DND-41 (cell line): Measurements from ENCODE around the gene METAP2.

ENCODE experiments used
- ATAC-seq: fragments of 200-7000 bp; cut with Tn5 transposase; 3 replicates; pipeline ENCODE4 v1.9.1; 2021; ENCODE audit warnings: low read depth; ENCODE audit not compliant: insufficient read depth
- DNase-seq: peaks from one replicate; pipeline ENCODE4 v3.0.0-alpha.2; 2020
- H2AFZ ChIP-seq: 2 replicates; pipeline ENCODE4 v1.6.0; 2012; ENCODE audit warnings: low read depth, low read length
- H3K27ac ChIP-seq: 2 replicates; pipeline ENCODE4 v1.5.1; 2012; ENCODE audit warnings: low read length, inconsistent platforms
- H3K27me3 ChIP-seq: fragments of 200-600 bp; sonication (generic); 2 replicates; pipeline ENCODE4 v1.6.0; 2012; ENCODE audit warnings: low read length, mild to moderate bottlenecking, inconsistent platforms; ENCODE audit not compliant: insufficient read depth, poor library complexity
- H3K36me3 ChIP-seq: 2 replicates; pipeline ENCODE4 v1.5.1; 2012; ENCODE audit warnings: low read length, inconsistent platforms; ENCODE audit not compliant: insufficient read depth
- H3K4me1 ChIP-seq: 2 replicates; pipeline ENCODE4 v1.5.1; 2012; ENCODE audit warnings: mild to moderate bottlenecking, low read length; ENCODE audit not compliant: insufficient read depth
- H3K4me2 ChIP-seq: 2 replicates; pipeline ENCODE4 v1.6.0; 2012; ENCODE audit warnings: mild to moderate bottlenecking, moderate library complexity, low read length, inconsistent platforms; ENCODE audit not compliant: insufficient read depth
- H3K4me3 ChIP-seq, 2 experiments: fragments of 200-600 bp in 1 of 2; shearing (Covaris generic) in 1 of 2; 2 replicates each; pipeline ENCODE4 v1.5.1; 2012 to 2016; ENCODE audit warnings: inconsistent platforms in 2 of 2, low read length in 2 of 2, mild to moderate bottlenecking in 2 of 2, low read depth in 1 of 2, moderate library complexity in 1 of 2
- H3K79me2 ChIP-seq: 2 replicates; pipeline ENCODE4 v1.6.0; 2012; ENCODE audit warnings: low read length, inconsistent platforms; ENCODE audit not compliant: insufficient read depth
- H3K9ac ChIP-seq: 2 replicates; pipeline ENCODE4 v1.6.0; 2012; ENCODE audit warnings: low read depth, mild to moderate bottlenecking, inconsistent platforms, low read length, moderate library complexity
- H3K9me3 ChIP-seq: 2 replicates; pipeline ENCODE4 v1.5.1; 2012; ENCODE audit warnings: low read length, moderate library complexity, mild to moderate bottlenecking, inconsistent platforms; ENCODE audit not compliant: insufficient read depth, severe bottlenecking
- H4K20me1 ChIP-seq: 2 replicates; pipeline ENCODE4 v1.6.0; 2012; ENCODE audit warnings: low read length; ENCODE audit not compliant: insufficient read depth
- EZH2 ChIP-seq: IDR thresholded peaks from 3 replicates; pipeline ENCODE4 v1.6.1; 2012; ENCODE audit warnings: borderline replicate concordance, low read depth, mild to moderate bottlenecking, moderate library complexity, low read length, inconsistent platforms; ENCODE audit not compliant: severe bottlenecking
- TF ChIP-seq, protein P1 (sequence below): IDR thresholded peaks from 2 replicates; pipeline ENCODE4 v1.5.1; 2012; ENCODE audit warnings: borderline replicate concordance, low read length, moderate library complexity, mild to moderate bottlenecking; ENCODE audit not compliant: poor library complexity, severe bottlenecking; ENCODE audit errors: extremely low read depth

The METAP2 gene

DNA sequence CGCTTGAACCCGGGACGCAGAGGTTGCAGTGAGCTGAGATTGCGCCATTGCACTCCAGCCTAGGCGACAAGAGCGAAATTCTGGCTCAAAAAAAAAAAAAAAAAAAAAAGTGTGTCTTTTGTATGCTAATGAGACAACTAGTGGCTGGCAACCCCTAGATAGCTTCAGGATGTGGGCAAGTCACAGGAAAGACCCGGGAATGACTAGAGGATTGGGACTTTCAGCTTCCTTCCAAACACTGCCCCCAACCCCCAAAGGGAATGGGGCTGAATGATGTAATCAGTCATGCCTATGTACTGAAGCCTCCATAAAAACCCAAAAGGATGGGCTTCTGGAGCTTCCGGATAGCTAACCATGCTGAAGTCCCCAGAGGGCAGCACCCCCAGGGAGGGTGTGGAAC lies 48.7 kb downstream of the METAP2 start:
- TF ChIP-seq, protein P1, sequence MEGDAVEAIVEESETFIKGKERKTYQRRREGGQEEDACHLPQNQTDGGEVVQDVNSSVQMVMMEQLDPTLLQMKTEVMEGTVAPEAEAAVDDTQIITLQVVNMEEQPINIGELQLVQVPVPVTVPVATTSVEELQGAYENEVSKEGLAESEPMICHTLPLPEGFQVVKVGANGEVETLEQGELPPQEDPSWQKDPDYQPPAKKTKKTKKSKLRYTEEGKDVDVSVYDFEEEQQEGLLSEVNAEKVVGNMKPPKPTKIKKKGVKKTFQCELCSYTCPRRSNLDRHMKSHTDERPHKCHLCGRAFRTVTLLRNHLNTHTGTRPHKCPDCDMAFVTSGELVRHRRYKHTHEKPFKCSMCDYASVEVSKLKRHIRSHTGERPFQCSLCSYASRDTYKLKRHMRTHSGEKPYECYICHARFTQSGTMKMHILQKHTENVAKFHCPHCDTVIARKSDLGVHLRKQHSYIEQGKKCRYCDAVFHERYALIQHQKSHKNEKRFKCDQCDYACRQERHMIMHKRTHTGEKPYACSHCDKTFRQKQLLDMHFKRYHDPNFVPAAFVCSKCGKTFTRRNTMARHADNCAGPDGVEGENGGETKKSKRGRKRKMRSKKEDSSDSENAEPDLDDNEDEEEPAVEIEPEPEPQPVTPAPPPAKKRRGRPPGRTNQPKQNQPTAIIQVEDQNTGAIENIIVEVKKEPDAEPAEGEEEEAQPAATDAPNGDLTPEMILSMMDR, result no peak
- TF ChIP-seq EZH2, result no peak
- Histone ChIP-seq H3K4me3 (no peak overlapping the region), H3K9me3 (no peaks in the 10 kb centered on the region), H3K27ac (no peak overlapping the region), H2AFZ (no peak overlapping the region), H3K4me1 (no peaks in the 10 kb centered on the region), H4K20me1 (no peaks in the 10 kb centered on the region), H3K27me3 (no peaks in the 10 kb centered on the region), H3K9ac (no peak overlapping the region), H3K79me2 (peaks cover 7% of the 10 kb centered on the region; the same call in 1 of the 2 replicates), H3K36me3 (peaks cover 65% of the 10 kb centered on the region), H3K4me2 (no peak overlapping the region)
- ATAC-seq (no peak), DNase-seq (no peak)

DNA sequence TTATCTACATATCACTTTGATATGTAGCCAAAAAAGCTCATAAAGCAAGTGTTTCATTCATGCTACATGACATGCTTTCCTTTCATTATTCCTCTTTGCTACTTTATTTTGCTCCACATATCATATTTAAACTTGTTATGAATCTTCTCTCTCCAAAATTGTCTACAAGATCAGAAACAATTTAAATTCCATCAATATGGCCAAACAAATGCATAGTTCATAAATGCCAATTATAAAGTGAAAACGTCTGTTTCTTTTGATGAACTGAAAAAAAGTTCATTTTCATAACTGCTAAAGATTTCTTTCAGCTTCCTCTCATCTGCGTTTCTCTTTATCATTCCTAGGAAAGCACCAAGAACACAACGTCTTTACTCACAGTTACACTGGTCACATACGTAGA lies 54.5 kb downstream of the METAP2 start:
- Histone ChIP-seq H2AFZ (no peak overlapping the region), H3K4me2 (no peak overlapping the region), H3K9ac (no peak overlapping the region), H3K9me3 (no peaks in the 10 kb centered on the region), H3K4me1 (no peaks in the 10 kb centered on the region), H3K27ac (no peak overlapping the region), H3K4me3 (no peak overlapping the region), H3K27me3 (no peaks in the 10 kb centered on the region), H4K20me1 (no peaks in the 10 kb centered on the region; the same call in 1 of the 2 replicates), H3K79me2 (peaks cover 44% of the 10 kb centered on the region), H3K36me3 (peaks cover 45% of the 10 kb centered on the region)
- no peak for ATAC-seq
- TF ChIP-seq, protein P1, result no peak
- no peak for TF ChIP-seq EZH2
- no peak for DNase-seq

DNA sequence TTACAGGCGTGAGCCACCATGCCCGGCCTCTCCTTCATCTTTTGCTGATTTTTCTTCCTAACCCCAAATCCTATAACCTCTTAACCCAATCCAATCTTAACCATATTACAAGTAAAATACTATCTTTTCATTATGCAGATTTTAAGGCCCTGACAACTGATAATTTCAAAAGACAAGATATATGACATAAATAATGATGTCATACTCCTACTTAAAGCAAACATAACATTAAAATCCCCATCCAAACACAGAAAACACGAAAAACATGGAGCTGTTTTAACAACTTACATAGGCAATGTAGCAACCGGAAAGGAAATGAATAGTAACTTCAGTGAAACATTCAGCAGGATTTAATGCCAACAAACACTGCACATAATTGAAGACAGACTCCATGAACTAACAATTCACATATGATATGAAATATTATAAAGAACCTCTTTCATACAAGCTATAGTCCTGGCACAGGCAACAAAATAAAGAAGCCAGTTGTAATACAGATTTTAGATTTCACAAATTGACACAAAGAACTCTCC lies 55.8 kb downstream of the METAP2 start:
- no peak overlapping the region for H3K4me2 ChIP-seq
- H3K9me3 ChIP-seq, result no peaks in the 10 kb centered on the region
- DNase-seq, result no peak
- H4K20me1 ChIP-seq, result peaks cover 3% of the 10 kb centered on the region; the same call in 1 of the 2 replicates
- ATAC-seq, result no peak
- no peaks in the 10 kb centered on the region for H3K27me3 ChIP-seq
- H3K9ac ChIP-seq, result no peak overlapping the region
- H2AFZ ChIP-seq, result no peak overlapping the region
- no peak overlapping the region for H3K27ac ChIP-seq
- no peaks in the 10 kb centered on the region for H3K4me1 ChIP-seq
- no peak overlapping the region for H3K4me3 ChIP-seq
- peaks cover 50% of the 10 kb centered on the region for H3K79me2 ChIP-seq
- peaks cover 40% of the 10 kb centered on the region for H3K36me3 ChIP-seq
- TF ChIP-seq, protein P1, result no peak
- TF ChIP-seq EZH2, result no peak

DNA sequence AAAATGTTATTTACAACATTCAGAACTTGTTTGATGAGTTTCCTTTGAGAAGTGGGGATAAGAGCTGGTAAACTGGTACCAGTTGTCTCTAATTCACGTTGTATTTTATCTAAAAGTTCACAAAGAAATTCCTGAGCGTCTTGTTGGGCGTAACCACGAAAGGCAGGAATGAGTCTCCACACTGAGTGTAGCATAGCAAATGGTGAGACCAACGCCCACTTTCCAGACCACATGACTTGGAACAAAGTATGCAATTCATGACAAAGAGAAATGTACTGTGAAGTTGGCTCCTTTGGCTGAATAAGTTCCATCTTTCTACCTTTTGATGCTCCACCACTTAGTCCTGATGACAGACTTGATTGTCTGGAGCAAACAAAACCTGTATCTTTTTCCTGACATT lies 58.9 kb downstream of the METAP2 start:
- H3K79me2 ChIP-seq, result peaks cover 52% of the 10 kb centered on the region

More for the DNA sequence above, 58.9 kb downstream of the METAP2 start:
- no peak for ATAC-seq
- H2AFZ ChIP-seq, result no peak overlapping the region
- H3K9ac ChIP-seq, result no peak overlapping the region
- no peaks in the 10 kb centered on the region for H3K9me3 ChIP-seq
- H3K27ac ChIP-seq, result no peak overlapping the region
- TF ChIP-seq EZH2, result no peak
- TF ChIP-seq, protein P1, result no peak
- peaks cover 32% of the 10 kb centered on the region for H3K36me3 ChIP-seq
- no peak for DNase-seq
- H3K4me3 ChIP-seq, result no peak overlapping the region
- no peaks in the 10 kb centered on the region for H3K27me3 ChIP-seq
- no peak overlapping the region for H3K4me2 ChIP-seq
- no peaks in the 10 kb centered on the region for H3K4me1 ChIP-seq
- H4K20me1 ChIP-seq, result peaks cover 3% of the 10 kb centered on the region; the same call in 1 of the 2 replicates
